HG02571 (cell line): ENCODE results near the gene ATAD3B.
"Not testable (repeated sequence)": the region's sequence is repeated elsewhere in the genome, so short reads cannot be mapped to it uniquely, and the experiment has no call there.

Source experiments
- ATAC-seq: cut with Tn5 transposase; IDR thresholded peaks from one replicate; pipeline ENCODE4 v1.9.1; 2021; ENCODE audit warnings: mild to moderate bottlenecking, moderate library complexity; ENCODE audit not compliant: unreplicated experiment

The ATAD3B gene

DNA sequence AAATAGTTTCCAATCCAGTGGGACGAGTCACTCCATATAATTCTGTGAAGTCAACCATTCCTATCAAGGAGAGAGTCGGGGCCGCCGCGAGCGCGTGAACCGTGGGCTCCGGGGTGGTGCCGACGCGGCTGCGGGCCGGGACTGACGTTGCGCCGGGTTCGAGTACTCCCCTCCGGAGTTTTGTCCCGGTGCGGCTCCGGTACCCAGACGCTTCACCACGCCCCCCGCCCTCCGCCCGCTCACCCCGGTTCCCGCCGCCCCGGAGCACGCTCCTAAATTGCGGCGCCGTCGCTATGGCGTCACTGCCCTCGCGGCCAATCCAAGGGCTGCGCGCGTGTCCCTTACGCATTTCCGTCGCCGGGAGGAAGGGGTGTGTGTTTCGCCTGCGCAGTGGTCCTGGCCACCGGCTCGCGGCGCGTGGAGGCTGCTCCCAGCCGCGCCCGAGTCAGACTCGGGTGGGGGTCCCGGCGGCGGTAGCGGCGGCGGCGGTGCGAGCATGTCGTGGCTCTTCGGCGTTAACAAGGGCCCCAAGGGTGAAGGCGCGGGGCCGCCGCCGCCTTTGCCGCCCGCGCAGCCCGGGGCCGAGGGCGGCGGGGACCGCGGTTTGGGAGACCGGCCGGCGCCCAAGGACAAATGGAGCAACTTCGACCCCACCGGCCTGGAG is at the start of gene ATAD3B:
ATAD3B (plus strand) TSS at position 377 of the 664 bp plus-strand sequence; CDS start at position 497, 120 bp downstream.
- ATAC-seq: peak; percentile 88

- no peak for ATAC-seq
These were observed 49.6 kb upstream of the ATAD3B start for GRCh38 chr1:1421907-1422464.

DNA sequence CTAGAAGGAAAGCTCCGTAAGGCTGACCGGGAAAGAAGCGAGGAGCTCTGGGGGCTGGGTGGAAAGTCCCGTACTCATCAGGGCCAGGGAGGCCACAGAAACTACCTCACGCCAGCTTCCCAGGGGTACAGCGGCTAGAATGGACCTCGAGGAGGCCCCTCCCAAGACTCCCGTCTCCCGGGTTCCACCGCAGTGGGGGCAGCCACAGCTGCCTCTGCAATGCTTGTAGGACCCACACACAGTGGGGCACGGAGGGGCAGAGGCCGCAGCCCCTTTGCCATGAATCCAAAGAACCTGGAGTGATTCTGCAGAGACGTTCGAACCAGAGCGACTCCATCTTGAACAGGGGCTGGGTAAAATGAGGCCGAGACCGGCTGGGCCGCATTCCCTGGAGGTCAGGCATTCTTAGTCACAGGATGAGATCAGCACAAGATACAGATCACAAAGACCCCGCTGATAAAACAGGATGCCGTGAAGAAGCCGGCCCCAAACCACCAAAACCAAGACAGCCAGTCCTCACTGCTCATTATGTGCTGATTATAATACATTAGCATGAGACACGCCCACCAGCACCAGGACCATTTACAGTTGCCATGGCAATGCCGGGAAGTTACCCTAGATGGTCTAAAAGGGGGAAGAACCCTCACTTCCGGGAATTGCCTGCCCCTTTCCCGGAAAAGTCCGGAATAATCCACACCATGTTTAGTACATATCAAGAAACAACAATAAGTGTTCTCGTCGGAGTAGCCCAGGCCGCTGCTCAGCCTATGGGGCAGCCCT is 48.9 kb upstream of the ATAD3B start:
- no peak for ATAC-seq

GRCh38 chr1:1423245-1423597 is 48.3 kb upstream of the ATAD3B start:
- ATAC-seq: no peak

- no peak for ATAC-seq
These were observed 46.9 kb upstream of the ATAD3B start for GRCh38 chr1:1424707-1425106.

DNA sequence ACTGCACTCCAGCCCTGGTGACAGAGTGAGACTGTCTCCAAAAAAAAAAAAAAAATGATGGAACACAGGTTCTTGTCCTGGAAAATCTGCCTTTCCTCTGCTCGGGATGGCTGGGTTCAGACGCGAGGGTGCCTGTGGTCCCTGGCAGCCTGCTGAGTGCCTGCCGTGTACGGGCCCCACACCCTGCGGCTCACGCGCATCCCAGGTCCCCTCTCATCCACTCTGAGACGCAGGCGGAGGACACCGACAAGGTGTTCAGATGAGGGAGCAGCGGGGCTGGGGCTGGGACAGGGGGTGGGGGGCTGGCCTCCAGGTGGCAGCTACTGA is 46.2 kb upstream of the ATAD3B start:
- no peak for ATAC-seq

DNA sequence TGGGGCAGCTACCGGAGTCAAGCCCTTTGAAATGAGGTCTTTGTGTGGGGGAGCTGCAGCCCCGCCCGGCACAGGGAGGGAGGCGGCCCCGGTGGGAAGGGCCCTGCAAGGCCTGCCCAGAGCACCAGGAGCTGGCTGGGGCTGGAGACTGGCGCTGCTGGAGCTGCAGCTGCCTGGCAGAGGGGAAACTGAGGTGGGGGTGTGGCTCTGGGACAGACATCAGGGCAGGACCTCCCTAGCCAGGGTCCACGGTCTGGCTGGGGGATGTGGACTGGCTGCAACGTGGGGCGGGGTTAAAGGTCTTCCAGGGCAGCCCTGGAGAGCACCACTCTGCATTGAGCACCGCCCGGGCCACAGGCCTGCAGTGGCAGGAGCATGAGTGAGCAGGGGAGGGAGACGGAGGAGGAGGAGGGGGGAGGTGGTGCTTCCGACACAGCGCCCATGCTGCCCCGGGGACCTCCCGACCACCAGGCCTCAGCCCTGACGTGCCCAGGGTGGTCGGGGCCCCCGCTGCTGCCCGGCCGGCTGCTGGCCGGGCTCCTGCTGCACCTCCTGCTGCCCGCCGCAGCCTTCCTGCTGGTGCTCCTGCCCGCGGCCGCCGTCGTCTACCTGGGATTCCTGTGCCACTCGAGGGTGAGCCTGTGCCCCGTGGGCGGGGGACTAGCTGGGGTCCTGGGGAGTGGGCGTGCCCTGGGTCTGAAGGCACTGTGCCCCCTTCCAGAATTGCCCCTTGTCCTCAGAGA is 45.6 kb upstream of the ATAD3B start:
- ATAC-seq: no peak

DNA sequence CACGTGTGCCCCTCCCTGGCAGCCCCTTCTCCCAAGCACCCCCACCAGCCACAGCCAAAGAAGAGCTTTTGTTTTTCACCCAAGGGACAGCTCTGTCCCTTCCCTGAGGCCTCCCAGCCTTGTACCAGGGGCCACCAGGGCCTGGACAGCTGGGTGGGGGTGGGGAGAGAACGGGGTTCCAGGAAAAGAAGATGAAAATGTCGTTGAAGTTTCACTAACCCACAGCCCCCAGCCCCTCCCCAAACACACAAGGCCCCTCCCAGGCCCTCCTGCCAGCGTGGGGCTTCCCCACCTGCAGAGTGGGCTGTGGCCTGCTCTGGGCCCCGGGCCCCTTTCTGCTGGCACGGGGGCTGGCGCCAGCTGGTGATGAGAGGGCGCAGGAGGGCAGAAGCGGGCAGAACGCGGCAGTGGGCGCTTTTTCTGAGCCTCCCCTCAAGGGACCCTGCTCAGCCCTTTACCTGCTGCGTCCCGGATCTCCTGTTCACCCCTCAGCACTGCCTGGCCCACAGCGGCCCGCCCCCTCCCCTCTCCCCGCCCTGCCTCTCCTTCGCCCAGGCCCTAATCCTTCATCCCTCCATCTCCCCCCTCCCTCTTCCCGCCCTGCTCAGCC is 45.0 kb upstream of the ATAD3B start:
- no peak for ATAC-seq

DNA sequence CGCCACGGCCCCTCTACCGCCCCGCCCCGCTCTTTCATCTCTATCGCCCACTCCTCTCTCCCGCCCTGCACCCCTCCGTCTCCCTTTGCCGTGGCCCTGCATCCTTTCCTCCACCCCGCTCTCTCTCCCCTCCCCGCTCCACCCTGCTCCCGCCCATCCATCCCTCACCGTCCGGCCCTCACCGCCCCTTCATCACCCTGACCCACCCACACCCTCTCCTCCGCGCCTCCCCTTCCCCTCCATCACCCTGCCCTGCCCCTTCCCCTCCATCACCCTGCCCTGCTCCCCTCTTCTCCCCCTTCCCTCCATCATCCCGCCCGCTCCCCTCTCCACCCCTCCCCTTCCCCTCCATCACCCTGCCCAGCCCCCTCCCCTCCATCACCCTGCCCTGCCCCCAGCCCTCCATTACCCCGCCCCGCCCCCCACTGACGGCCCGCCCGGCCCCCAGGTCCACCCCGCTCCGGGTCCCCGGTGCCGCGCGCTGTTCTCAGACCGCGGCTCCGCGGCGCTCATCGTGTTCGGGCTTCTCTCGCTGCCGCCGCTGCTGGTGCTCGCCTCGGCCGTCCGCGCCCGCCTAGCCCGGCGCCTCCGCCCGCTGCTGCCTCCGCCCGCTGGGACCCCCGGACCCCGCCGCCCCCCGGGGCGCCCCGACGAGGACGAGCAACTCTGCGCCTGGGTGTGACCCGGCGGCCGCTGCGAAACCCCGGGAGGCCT is 44.3 kb upstream of the ATAD3B start:
- ATAC-seq: no peak

DNA sequence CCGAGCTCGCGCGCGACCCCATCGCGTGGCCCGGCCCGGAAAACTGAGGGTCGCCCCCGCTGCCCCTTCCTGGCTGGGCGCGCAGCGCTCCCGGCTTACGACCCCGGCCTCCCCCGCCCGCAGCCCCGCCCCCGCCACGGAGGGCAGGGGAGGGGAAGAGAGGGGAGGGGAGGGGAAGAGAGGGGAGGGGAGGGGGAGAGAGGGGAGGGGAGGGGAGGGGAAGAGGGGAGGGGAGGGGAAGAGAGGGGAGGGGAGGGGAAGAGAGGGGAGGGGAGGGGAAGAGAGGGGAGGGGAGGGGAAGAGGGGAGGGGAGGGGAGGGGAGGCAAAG is 43.8 kb upstream of the ATAD3B start:
- ATAC-seq: no peak

- no peak for ATAC-seq
These were observed 43.4 kb upstream of the ATAD3B start for GRCh38 chr1:1428174-1428573.

DNA sequence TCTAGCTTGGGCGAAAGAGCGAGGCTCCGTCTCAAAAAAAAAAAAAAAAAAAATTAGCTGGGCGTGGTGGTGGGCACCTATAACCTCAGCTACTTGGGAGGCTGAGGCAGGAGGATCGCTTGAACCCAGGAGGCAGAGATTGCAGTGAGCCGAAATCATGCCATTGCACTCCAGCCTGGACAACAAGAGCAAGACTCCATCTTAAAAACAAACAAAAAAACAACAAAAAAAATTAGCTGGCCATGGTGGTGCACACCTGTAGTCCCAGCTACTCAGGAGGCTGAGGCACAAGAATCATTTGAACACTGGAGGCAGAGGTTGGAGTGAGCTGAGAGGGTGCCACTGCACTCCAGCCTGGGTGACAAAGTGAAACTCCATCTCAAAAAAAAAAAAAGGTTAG is 42.6 kb upstream of the ATAD3B start:
- ATAC-seq: not testable (repeated sequence)

- no peak for ATAC-seq
These were observed 41.9 kb upstream of the ATAD3B start for GRCh38 chr1:1429671-1430073.

GRCh38 chr1:1430114-1430982 is 41.2 kb upstream of the ATAD3B start:
- no peak for ATAC-seq

DNA sequence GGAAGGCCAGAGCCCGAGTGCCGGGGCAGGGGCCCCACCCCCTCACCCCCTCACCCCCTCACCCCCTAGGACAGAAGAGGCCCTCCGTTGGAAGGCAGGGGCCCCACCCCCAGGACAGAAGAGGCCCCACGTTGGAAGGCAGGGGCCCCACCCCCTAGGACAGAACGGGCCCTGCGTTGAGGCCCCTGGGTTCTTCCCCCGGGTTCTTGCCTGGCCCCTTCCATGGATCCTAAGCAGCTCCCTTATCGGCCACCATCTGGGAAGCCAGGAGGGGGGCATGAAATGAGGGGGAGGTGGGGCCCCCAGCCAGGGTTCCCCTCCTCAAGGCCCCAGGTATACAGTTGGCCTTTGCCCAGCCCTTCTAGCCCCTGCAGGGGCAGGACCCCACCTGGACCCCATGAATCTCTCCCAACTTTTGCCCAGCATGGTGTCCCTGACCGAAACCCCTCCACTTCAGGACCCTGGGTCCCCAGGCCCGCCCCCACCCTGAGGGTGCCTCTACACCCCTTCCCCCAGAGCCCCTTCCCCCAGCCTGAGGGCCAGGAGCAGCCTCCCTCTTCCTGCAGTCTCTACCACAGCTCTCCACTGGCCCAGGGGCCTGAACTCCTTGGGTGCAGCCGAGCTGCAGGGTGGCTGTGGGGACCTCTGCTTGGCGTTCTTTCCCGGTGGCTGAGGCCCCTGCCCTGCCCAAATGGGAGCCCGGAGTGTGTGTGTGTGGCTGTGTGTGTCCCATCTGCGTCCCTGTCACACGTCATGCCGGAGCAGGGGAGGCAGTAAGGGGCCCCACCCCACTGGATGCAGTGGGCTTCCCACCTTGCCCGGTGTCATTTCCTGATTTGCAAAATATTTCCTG is 40.3 kb upstream of the ATAD3B start:
- no peak for ATAC-seq

DNA sequence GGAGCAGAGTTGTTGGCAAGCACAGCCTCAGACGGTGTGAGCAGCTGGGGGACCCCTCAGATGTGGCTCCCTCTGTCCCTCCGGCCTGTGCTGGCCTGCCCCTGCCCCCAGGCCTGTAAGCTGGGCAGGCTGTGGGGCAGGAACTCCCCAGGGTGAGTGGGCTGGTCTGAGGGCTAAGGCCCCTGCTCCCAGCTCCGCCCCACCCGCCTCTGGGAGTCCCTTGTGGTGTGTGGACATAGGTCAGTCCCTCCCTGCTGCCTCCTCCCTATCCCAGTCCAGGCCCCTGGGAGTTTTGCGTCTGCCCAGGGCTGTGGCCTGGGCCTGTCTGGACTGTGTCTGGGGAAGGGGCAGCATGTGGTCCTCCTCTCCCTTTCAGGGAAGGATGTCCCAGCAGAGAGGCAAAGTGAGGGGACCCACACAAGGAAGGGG is 39.7 kb upstream of the ATAD3B start:
- ATAC-seq: no peak

- ATAC-seq: no peak
These were observed 39.2 kb upstream of the ATAD3B start for GRCh38 chr1:1432274-1432950.
